Neuronal stem cell (in vitro differentiated cells): Measurements from ENCODE around the gene ZPR1.

Experiments
- DNase-seq: peaks from one replicate; pipeline ENCODE4 v3.0.0-alpha.2; 2013; ENCODE audit warnings: low spot score
- H2AFZ ChIP-seq: one replicate; pipeline ENCODE4 v1.6.1; 2013; ENCODE audit warnings: mild to moderate bottlenecking, low read length, inconsistent platforms
- H2AK5ac ChIP-seq: 2 replicates; pipeline ENCODE4 v1.6.1; 2013; ENCODE audit warnings: low read depth, mild to moderate bottlenecking, inconsistent platforms, low read length, moderate library complexity, mixed read lengths
- H2BK120ac ChIP-seq: 2 replicates; pipeline ENCODE4 v1.6.1; 2013; ENCODE audit warnings: low read depth, mild to moderate bottlenecking, inconsistent platforms, low read length, moderate library complexity, mixed read lengths
- H2BK12ac ChIP-seq: one replicate; pipeline ENCODE4 v1.6.1; 2013; ENCODE audit warnings: low read length, inconsistent platforms
- H2BK15ac ChIP-seq: 2 replicates; pipeline ENCODE4 v1.6.1; 2013; ENCODE audit warnings: mild to moderate bottlenecking, low read length, inconsistent platforms, mixed read lengths
- H2BK5ac ChIP-seq: one replicate; pipeline ENCODE4 v1.6.1; 2013; ENCODE audit warnings: inconsistent platforms, mild to moderate bottlenecking, low read length, moderate library complexity
- H3K14ac ChIP-seq: one replicate; pipeline ENCODE4 v1.6.1; 2013; ENCODE audit warnings: low read length, inconsistent platforms
- H3K18ac ChIP-seq: 2 replicates; pipeline ENCODE4 v1.6.1; 2013; ENCODE audit warnings: low read length, inconsistent platforms
- H3K23ac ChIP-seq: 2 replicates; pipeline ENCODE4 v1.6.1; 2013; ENCODE audit warnings: low read depth, mild to moderate bottlenecking, mixed read lengths, low read length, inconsistent platforms; ENCODE audit not compliant: poor library complexity
- H3K27ac ChIP-seq: replicated peaks from 3 replicates; pipeline ENCODE4 v1.5.1; 2013; ENCODE audit warnings: low read length, inconsistent platforms
- H3K27me3 ChIP-seq, 3 experiments: 2 replicates each; pipeline ENCODE4 v1.6.1; 2013; ENCODE audit warnings: low read length in 3 of 3, mild to moderate bottlenecking in 2 of 3, inconsistent platforms in 1 of 3, low read depth in 1 of 3, mixed read lengths in 1 of 3, moderate library complexity in 1 of 3; ENCODE audit not compliant: control insufficient read depth in 3 of 3, insufficient read depth in 3 of 3
- H3K36me3 ChIP-seq, 2 donors: replicated peaks in 1 of 2; 2 replicates each; pipeline ENCODE4 v1.6.1; 2013; ENCODE audit warnings: low read length in 2 of 2; ENCODE audit not compliant: control insufficient read depth in 2 of 2, insufficient read depth in 2 of 2
- H3K4ac ChIP-seq: 2 replicates; pipeline ENCODE4 v1.6.1; 2013; ENCODE audit warnings: inconsistent platforms, mild to moderate bottlenecking, low read length, moderate library complexity
- H3K4me1 ChIP-seq, 2 donors: 1 replicate in 1 of 2; 2 replicates in 1 of 2; pipeline ENCODE4 v1.6.1; 2013; ENCODE audit warnings: low read length in 2 of 2, low read depth in 1 of 2; ENCODE audit not compliant: control insufficient read depth in 2 of 2, insufficient read depth in 1 of 2
- H3K4me2 ChIP-seq: one replicate; pipeline ENCODE4 v1.6.1; 2013; ENCODE audit warnings: mild to moderate bottlenecking, low read length, inconsistent platforms; ENCODE audit not compliant: insufficient read depth, poor library complexity, severe bottlenecking
- H3K4me3 ChIP-seq, 2 donors: 2 replicates each; pipeline ENCODE4 v1.5.1; 2013; ENCODE audit warnings: low read length in 2 of 2, mild to moderate bottlenecking in 2 of 2, inconsistent platforms in 1 of 2, moderate library complexity in 1 of 2
- H3K79me1 ChIP-seq: one replicate; pipeline ENCODE4 v1.6.1; 2013; ENCODE audit warnings: low read depth, mild to moderate bottlenecking, inconsistent platforms, low read length, moderate library complexity
- H3K9ac ChIP-seq: one replicate; pipeline ENCODE4 v1.6.1; 2013; ENCODE audit warnings: mild to moderate bottlenecking, low read depth, low read length, inconsistent platforms; ENCODE audit not compliant: poor library complexity
- H3K9me3 ChIP-seq, 2 donors: replicated peaks in 1 of 2; 2 replicates each; pipeline versions ENCODE3 to v1.6.1; 2013; ENCODE audit warnings: low read length in 2 of 2, mild to moderate bottlenecking in 2 of 2, inconsistent platforms in 1 of 2, low read depth in 1 of 2, mixed read lengths in 1 of 2, moderate library complexity in 1 of 2; ENCODE audit not compliant: control insufficient read depth in 2 of 2, insufficient read depth in 1 of 2
- H4K8ac ChIP-seq: one replicate; pipeline ENCODE4 v1.6.1; 2013; ENCODE audit warnings: low read depth, mild to moderate bottlenecking, inconsistent platforms, low read length, moderate library complexity
- H4K91ac ChIP-seq: one replicate; pipeline ENCODE4 v1.6.1; 2013; ENCODE audit warnings: low read length, low read depth, mild to moderate bottlenecking, inconsistent platforms; ENCODE audit not compliant: poor library complexity
- WGBS, 2 donors: extraction: QIAGEN DNeasy Blood & Tissue Kit; methylation state at CpG; one replicate each; pipeline ENCODE4 v1.1.7; 2013; ENCODE audit warnings: missing lambda C conversion rate in 2 of 2, mixed read lengths in 1 of 2; ENCODE audit not compliant: insufficient read length in 2 of 2, insufficient replicate concordance in 1 of 2; ENCODE audit errors: extremely low coverage in 2 of 2; 5-methylcytosine and 5-hydroxymethylcytosine counted together

Gene ZPR1

DNA sequence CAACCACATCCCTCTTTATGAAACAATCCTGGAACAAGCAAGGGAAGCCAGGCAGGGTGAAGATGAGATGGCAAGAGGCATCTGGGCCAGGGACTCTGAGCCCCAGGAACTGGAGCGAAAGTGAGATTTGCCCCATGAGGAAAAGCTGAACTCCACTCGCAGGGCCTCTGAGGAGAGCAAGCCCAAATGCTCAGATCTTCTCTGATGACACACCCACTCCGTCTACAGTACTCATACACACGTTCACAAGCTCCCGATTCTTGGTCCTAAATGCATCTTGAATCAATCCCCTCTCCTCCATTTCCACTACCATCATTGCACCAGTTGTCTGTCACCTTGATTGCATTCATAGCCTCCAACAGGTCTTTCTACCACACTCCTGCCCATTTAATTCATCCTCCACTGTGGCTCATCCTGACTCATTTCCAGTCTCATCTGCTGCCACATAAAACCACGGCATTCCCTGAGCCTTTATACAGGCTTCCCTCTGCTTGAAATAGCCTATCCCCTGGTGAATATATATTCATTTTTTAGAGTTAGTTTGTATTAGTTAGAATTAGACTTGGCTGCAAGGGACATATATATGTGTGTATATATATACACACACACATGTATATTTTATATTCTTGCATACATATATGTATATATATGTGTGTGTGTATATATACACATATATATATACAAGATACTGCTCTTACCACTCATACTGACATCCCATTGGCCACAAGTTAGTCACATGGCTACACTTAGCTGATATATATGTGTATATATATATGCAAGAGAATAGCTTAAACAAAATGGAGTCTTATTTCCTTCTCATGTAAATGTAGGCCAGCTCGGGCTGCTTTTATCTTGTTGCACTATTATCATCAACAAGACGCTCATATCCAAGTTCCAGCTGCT lies 5.3 kb upstream of the ZPR1 start:
- Histone ChIP-seq H3K36me3 (no peaks in the 10 kb centered on the region), H2BK12ac (no peak overlapping the region), H3K4me1 (peaks cover 3 to 13% of the 10 kb centered on the region in 2 donors), H3K27me3 (peaks cover 0 to 12% (median 3%) of the 10 kb centered on the region in 3 experiments), H3K14ac (no peak overlapping the region), H3K4me2 (no peak overlapping the region), H2AFZ (peak overlapping the region; percentile 46), H2BK5ac (no peak overlapping the region), H2AK5ac (no peak overlapping the region), H4K8ac (no peak overlapping the region), H2BK120ac (no peak overlapping the region), H3K79me1 (no peaks in the 10 kb centered on the region), H3K9me3 (no peaks in the 10 kb centered on the region), H3K23ac (no peak overlapping the region), H4K91ac (no peak overlapping the region), H3K9ac (no peak overlapping the region), H3K4ac (no peak overlapping the region), H3K4me3 (no peak overlapping the region), H2BK15ac (no peak overlapping the region), H3K27ac (no peak overlapping the region), H3K18ac (no peak overlapping the region)
- no CpG with 5 or more reads among the region's 8 CpGs for WGBS, 2 donors
- no peak for DNase-seq

- Histone ChIP-seq H2BK120ac (no peak overlapping the region), H3K4me2 (no peak overlapping the region), H2BK12ac (no peak overlapping the region), H3K9me3 (no peaks in the 10 kb centered on the region), H3K14ac (no peak overlapping the region), H3K23ac (no peak overlapping the region), H2BK5ac (peak overlapping the region; percentile 33), H3K4ac (no peak overlapping the region), H3K36me3 (no peaks in the 10 kb centered on the region), H3K18ac (no peak overlapping the region), H3K9ac (no peak overlapping the region), H2AK5ac (peak overlapping the region; percentile 49), H2BK15ac (peak overlapping the region; percentile 95), H4K91ac (no peak overlapping the region), H3K79me1 (no peaks in the 10 kb centered on the region), H3K27me3 (peaks cover 0 to 12% (median 3%) of the 10 kb centered on the region in 3 experiments), H2AFZ (no peak overlapping the region), H3K4me1 (peaks cover 3 to 14% of the 10 kb centered on the region in 2 donors), H3K4me3 (no peak overlapping the region), H3K27ac (no peak overlapping the region), H4K8ac (no peak overlapping the region)
- DNase-seq: no peak
- no CpG with 5 or more reads among the region's 8 CpGs for WGBS, 2 donors
Measured at GRCh38 chr11:116792144-116792868, 4.5 kb upstream of the ZPR1 start.

DNA sequence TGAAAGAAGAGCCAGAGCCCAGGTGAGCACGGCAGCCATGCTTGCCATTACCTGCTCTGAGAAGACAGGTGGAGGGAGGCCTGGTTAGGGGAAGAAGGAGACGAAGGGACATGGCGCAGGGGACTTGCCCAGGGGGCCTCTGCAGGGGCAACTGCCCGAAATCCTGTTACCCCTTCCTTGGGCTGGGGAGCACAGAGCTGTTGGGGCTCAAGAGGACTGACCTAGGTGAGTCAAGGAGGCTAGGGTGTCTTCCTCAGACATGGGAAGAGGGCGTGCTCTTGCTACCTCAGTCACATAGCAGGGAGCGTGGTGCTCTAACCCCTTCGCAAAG lies 4.0 kb upstream of the ZPR1 start, which contains the start of gene APOA5:
Gene APOA5, minus strand, starts transcription at position 67 of the 331 bp plus-strand sequence. Its CDS starts 19 bp downstream, at position 48.
- no CpG with 5 or more reads among the region's 7 CpGs for WGBS, 2 donors
- no peak within 1 kb of the TSS for H3K4me3 ChIP-seq

More for the DNA sequence above, 4.0 kb upstream of the ZPR1 start, which contains the start of gene APOA5:
- Histone ChIP-seq H3K27ac (no peak within 1 kb of the TSS), H2AK5ac (peak within 1 kb of the TSS; percentile 49), H3K23ac (peak within 1 kb of the TSS; percentile 37), H3K18ac (peak within 1 kb of the TSS; percentile 76), H3K27me3 (peaks cover 0 to 12% (median 3%) of the 10 kb centered on the region in 3 experiments), H4K91ac (peak within 1 kb of the TSS; percentile 19), H2BK5ac (peak within 1 kb of the TSS; percentile 33), H4K8ac (no peak within 1 kb of the TSS), H3K9me3 (no peaks in the 10 kb centered on the region), H3K4ac (no peak within 1 kb of the TSS), H3K79me1 (no peaks in the 10 kb centered on the region), H3K14ac (no peak within 1 kb of the TSS), H3K4me1 (peaks cover 7 to 17% of the 10 kb centered on the region in 2 donors), H2AFZ (peak within 1 kb of the TSS; percentile 84), H3K4me2 (peak within 1 kb of the TSS; percentile 27), H3K36me3 (peaks cover 0 to 3% of the 10 kb centered on the region in 2 donors), H2BK120ac (no peak within 1 kb of the TSS), H3K9ac (no peak within 1 kb of the TSS), H2BK15ac (peak within 1 kb of the TSS; percentile 95), H2BK12ac (no peak within 1 kb of the TSS)
- DNase-seq: no peak
